ENCODE measurements around the gene RAC2.

DNA sequence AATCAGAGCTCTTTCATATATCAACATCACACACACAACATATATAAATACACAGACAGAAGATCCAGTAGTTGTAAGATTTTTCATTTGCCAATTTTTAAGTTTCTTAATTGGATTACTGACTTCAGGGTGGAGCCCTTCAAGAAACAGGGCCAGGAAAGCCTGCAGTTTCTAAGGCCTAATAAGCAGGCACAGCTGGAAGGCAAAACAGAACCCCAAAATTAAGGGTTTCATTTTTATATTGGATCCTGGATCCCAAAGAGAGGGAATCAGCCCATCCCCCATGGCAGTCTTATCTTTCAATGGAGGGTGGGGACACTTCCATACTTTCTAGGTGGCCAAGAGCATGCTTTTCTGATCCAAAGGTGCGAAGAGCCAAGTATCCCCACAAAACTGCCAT is 51.3 kb downstream of the RAC2 start:
- TF ChIP-seq, protein P1, sequence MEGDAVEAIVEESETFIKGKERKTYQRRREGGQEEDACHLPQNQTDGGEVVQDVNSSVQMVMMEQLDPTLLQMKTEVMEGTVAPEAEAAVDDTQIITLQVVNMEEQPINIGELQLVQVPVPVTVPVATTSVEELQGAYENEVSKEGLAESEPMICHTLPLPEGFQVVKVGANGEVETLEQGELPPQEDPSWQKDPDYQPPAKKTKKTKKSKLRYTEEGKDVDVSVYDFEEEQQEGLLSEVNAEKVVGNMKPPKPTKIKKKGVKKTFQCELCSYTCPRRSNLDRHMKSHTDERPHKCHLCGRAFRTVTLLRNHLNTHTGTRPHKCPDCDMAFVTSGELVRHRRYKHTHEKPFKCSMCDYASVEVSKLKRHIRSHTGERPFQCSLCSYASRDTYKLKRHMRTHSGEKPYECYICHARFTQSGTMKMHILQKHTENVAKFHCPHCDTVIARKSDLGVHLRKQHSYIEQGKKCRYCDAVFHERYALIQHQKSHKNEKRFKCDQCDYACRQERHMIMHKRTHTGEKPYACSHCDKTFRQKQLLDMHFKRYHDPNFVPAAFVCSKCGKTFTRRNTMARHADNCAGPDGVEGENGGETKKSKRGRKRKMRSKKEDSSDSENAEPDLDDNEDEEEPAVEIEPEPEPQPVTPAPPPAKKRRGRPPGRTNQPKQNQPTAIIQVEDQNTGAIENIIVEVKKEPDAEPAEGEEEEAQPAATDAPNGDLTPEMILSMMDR (IDR thresholded peaks at IDR 0.05; ENCODE audit: low read depth, low read length), result no peak
- TF ChIP-seq EZH2phosphoT487 (IDR thresholded peaks at IDR 0.05; ENCODE audit: low read depth), result no peak
